PFSK-1 (cell line): Measurements from ENCODE around the gene KRT86.

Experiments
- FOXP2 ChIP-seq: optimal IDR thresholded peaks from 2 replicates; pipeline ENCODE3; 2011; ENCODE audit warnings: borderline replicate concordance, control low read depth, inconsistent platforms; ENCODE audit not compliant: insufficient read depth; ENCODE audit errors: extremely low read length, extremely low read depth
- POLR2AphosphoS5 ChIP-seq: IDR thresholded peaks from 2 replicates; pipeline ENCODE4 v1.6.1; 2012; ENCODE audit warnings: low read depth, mild to moderate bottlenecking, control low read depth, low read length, moderate library complexity
- SIN3A ChIP-seq: IDR thresholded peaks from 2 replicates; pipeline ENCODE4 v1.6.1; 2012; ENCODE audit warnings: mild to moderate bottlenecking, low read length, moderate library complexity, borderline replicate concordance; ENCODE audit not compliant: insufficient read depth
- TAF1 ChIP-seq: IDR thresholded peaks from 2 replicates; pipeline ENCODE4 v1.6.1; 2012; ENCODE audit warnings: low read length, control low read depth, borderline replicate concordance; ENCODE audit not compliant: insufficient read depth
- TF ChIP-seq, protein P1 (sequence below), 2 experiments: IDR thresholded peaks; 2 replicates each; pipeline versions ENCODE4 v1.6.1 to v1.8.0; 2011 to 2012; ENCODE audit warnings: low read depth in 2 of 2, low read length in 2 of 2, control low read depth in 1 of 2, inconsistent platforms in 1 of 2, mild to moderate bottlenecking in 1 of 2, moderate library complexity in 1 of 2; ENCODE audit not compliant: insufficient read depth in 1 of 2

Gene KRT86

DNA sequence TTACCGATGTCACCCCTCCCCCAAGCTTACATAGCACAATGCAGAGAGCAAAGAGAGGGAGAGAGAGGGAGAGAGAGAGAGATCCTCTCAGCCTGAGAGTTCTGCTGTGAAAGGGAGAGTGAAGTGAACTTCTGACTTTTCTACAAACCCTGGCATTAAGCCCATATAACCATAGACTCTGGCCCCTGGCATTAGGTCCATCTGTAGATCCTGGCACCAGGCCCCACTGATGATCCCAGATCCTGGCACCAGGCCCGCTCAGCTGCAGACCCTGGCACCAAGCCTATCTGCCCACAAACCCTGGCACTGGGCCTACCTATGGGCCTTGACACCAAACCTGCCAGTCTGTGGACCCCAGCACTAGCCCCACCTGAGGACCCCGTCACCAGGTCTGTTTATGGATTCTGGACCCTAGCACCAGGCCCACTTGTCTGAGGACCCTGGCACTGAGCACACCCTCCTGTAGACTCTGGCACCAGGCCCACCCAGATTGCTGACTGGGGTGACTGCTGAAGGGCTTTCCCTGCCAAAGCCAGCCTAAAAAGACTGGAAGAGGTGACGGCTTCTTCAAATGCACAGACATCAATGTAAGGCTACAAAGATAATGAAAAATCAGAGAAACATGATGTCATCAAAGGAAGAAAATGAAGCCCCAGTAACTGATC, 61.3 kb downstream of the KRT86 start:
- TF ChIP-seq TAF1 (no peak), POLR2AphosphoS5 (no peak), FOXP2 (no peak), SIN3A (no peak)
- TF ChIP-seq, protein P1, sequence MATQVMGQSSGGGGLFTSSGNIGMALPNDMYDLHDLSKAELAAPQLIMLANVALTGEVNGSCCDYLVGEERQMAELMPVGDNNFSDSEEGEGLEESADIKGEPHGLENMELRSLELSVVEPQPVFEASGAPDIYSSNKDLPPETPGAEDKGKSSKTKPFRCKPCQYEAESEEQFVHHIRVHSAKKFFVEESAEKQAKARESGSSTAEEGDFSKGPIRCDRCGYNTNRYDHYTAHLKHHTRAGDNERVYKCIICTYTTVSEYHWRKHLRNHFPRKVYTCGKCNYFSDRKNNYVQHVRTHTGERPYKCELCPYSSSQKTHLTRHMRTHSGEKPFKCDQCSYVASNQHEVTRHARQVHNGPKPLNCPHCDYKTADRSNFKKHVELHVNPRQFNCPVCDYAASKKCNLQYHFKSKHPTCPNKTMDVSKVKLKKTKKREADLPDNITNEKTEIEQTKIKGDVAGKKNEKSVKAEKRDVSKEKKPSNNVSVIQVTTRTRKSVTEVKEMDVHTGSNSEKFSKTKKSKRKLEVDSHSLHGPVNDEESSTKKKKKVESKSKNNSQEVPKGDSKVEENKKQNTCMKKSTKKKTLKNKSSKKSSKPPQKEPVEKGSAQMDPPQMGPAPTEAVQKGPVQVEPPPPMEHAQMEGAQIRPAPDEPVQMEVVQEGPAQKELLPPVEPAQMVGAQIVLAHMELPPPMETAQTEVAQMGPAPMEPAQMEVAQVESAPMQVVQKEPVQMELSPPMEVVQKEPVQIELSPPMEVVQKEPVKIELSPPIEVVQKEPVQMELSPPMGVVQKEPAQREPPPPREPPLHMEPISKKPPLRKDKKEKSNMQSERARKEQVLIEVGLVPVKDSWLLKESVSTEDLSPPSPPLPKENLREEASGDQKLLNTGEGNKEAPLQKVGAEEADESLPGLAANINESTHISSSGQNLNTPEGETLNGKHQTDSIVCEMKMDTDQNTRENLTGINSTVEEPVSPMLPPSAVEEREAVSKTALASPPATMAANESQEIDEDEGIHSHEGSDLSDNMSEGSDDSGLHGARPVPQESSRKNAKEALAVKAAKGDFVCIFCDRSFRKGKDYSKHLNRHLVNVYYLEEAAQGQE (IDR thresholded peaks at IDR 0.05; ENCODE audit: insufficient read depth in 1 of 2, low read depth in 2 of 2, low read length in 2 of 2) = no peak

DNA sequence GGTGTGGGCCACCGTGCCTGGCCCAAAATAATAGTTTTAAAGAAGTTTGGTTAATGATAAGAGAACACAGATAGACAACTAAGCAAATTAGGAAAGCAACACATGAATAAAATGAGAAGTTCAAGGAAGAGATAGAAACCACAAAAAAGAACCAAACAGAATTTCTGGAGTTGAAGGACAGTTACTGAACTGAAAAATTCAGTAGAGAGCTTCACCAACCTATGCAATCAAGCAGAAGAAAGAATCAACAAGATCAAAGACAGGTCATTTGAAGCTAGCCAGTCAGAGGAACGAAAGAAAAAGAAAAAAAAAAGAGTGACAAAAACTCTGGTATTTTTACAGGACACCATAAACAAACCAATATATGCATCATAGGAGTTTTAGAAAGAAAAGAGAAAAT, 62.2 kb downstream of the KRT86 start:
- TF ChIP-seq, protein P1 (IDR thresholded peaks at IDR 0.05; ENCODE audit: insufficient read depth in 1 of 2, low read depth in 2 of 2, low read length in 2 of 2) = no peak
- no peak for TF ChIP-seq TAF1
- TF ChIP-seq SIN3A = no peak
- no peak for TF ChIP-seq POLR2AphosphoS5
- TF ChIP-seq FOXP2 = no peak

DNA sequence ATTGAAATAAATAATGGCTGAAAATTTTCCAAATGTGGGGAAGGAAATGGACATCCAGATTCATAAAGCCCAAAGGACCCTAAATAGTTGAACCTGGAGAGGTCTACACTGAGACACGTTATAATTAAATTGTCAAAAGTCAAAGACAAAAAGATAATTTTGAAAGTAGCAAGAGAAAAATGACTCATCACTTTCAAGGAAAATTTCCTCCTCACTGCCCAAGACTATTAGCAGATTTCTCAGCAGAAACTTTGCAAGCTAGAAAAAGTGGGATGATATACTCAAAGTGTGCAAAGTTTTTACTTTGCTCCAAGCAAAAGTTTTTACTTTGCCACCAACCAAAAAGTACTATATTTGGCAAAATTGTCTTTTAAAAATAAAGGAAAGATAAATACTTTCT, 62.6 kb downstream of the KRT86 start:
- TF ChIP-seq SIN3A (no peak), FOXP2 (no peak), TAF1 (no peak), POLR2AphosphoS5 (no peak)
- TF ChIP-seq, protein P1 (IDR thresholded peaks at IDR 0.05; ENCODE audit: insufficient read depth in 1 of 2, low read depth in 2 of 2, low read length in 2 of 2) = no peak

DNA sequence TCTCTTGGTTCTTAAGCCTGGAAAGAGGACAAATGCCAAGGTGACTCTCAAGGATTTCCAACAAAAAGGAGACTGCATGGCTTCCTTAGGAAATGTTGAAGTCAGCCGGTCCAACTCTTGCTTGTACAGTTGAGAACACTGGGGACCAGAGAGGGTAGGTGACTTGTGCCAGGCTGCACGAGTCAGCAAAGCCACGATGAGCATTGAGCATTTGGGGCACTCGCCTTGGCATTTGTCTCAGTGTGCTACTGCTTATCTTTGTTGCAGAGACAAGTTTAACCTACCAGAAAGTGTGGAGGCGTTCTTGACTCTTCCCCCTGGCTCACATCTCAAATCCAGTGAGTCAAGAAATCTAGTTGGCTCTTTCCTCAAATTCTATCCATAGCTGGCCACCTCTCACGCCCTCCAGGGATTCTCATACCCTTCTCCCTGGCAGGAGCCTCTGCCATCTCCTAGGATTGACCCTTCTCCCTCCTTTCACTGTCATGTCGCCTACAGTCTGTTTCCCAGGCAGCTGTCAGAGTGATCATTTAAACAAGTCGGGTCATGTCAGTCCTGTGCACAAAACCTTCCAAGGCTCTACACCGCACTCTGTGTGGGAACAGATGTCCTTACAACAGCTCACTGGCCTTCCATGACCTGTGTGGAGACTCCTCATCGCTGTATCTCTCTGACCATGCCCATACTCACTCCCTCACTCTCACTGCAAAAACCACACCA, 64.0 kb downstream of the KRT86 start:
- no peak for TF ChIP-seq POLR2AphosphoS5

DNA sequence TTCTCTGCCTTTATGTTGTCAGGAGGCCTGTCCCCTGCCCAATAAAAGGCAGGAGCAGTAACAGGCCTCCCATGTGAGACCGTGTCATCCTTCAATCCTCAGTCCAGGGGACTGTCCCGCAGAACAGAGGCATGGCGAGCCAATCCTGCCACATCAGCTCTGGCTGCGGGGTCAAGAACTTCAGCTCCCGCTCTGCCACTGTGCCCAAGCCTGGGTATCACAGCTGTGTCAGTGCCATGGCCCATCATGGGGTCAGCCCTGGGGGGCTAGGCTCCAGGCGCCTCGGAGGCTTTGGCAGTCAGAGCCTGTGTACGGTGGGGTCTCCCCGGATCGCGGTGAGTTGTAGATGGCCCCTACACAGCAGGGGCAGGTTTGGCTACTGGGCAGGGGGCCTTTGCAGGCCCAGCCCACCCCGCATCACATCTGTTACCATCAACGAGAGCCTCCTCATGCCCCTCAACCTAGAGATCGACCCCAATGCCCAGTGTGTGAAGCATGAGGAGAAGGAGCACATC, 66.7 kb downstream of the KRT86 start:
- TF ChIP-seq, protein P1 (IDR thresholded peaks at IDR 0.05; ENCODE audit: insufficient read depth in 1 of 2, low read depth in 2 of 2, low read length in 2 of 2) = no peak
- TF ChIP-seq TAF1 = no peak
- TF ChIP-seq POLR2AphosphoS5 = no peak
- no peak for TF ChIP-seq FOXP2
